Peyer's patch (tissue), 4 donors: ENCODE results near the gene SEBOX.

ENCODE experiments used
- CTCF ChIP-seq, 6 experiments: fragments of 450-650 bp in 4 of 6; fragments of 200-600 bp in 2 of 6; sonication (generic) in 1 of 6; IDR thresholded peaks; one replicate each; pipeline ENCODE4 v1.5.1; 2017 to 2019; ENCODE audit warnings: antibody characterized with exemption in 6 of 6, mild to moderate bottlenecking in 3 of 6, moderate library complexity in 1 of 6
- POLR2A ChIP-seq, 2 donors: fragments of 450-650 bp; IDR thresholded peaks; one replicate each; pipeline ENCODE4 v1.5.1; 2017; ENCODE audit warnings: antibody characterized with exemption in 2 of 2, mild to moderate bottlenecking in 2 of 2, moderate library complexity in 2 of 2

- no peak for TF ChIP-seq CTCF (IDR thresholded peaks at IDR 0.05)
- no peak for TF ChIP-seq POLR2A (IDR thresholded peaks at IDR 0.05)
Observed at GRCh38 chr17:28395426-28395825, 30.4 kb upstream of the SEBOX start.
